Cardiac fibroblast (primary cell): Measurements from ENCODE around the gene E2F8.

ENCODE experiments used
- DNase-seq, 2 donors: peaks; one replicate each; pipeline versions ENCODE4 v3.0.0 to v3.0.0-alpha.2; 2010; ENCODE audit warnings: low read depth in 2 of 2
- H3K4me3 ChIP-seq, 2 donors: replicated peaks in 1 of 2; 1 replicate in 1 of 2; 2 replicates in 1 of 2; pipeline ENCODE4 v1.5.1; 2011; ENCODE audit warnings: low read depth in 2 of 2, low read length in 2 of 2, mild to moderate bottlenecking in 2 of 2, moderate library complexity in 1 of 2
- TF ChIP-seq, protein P1 (sequence below): IDR thresholded peaks from one replicate; pipeline ENCODE4 v1.5.1; 2011; ENCODE audit warnings: low read depth, mild to moderate bottlenecking, low read length, inconsistent platforms

The E2F8 gene

DNA sequence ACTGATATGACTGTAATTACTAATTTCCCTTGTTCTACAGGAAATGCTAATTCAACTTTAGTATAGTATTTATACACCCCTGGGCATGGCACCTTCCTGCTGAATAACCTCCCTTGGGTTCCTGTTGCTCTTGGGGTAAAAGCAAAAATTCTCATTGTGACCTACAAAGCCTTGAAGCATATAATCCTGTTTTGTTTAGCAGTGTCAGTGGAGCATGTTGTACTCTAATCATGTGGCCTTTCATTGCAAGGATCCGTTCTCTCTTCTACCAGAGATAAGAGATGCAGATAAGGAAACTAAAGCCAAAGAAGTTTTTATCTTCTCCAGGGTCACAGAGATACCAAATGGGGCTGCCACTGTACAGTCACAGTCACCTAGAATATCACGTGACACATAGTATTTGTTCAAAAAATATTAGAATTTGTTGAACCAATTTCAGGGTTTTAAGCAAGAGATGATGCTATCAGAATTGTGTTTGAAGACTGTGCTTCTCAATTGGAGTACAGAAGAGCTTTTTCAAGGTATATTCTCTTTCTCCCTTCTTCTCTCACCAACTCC is 64.0 kb downstream of the E2F8 start:
- DNase-seq = no peak
- H3K4me3 ChIP-seq = no peak overlapping the region

More for the DNA sequence above, 64.0 kb downstream of the E2F8 start:
- TF ChIP-seq, protein P1, sequence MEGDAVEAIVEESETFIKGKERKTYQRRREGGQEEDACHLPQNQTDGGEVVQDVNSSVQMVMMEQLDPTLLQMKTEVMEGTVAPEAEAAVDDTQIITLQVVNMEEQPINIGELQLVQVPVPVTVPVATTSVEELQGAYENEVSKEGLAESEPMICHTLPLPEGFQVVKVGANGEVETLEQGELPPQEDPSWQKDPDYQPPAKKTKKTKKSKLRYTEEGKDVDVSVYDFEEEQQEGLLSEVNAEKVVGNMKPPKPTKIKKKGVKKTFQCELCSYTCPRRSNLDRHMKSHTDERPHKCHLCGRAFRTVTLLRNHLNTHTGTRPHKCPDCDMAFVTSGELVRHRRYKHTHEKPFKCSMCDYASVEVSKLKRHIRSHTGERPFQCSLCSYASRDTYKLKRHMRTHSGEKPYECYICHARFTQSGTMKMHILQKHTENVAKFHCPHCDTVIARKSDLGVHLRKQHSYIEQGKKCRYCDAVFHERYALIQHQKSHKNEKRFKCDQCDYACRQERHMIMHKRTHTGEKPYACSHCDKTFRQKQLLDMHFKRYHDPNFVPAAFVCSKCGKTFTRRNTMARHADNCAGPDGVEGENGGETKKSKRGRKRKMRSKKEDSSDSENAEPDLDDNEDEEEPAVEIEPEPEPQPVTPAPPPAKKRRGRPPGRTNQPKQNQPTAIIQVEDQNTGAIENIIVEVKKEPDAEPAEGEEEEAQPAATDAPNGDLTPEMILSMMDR = no peak
